Suprapubic skin (tissue), 4 donors: ENCODE results near the gene CTSD. TPM values are rescaled to one million over a fixed set of nuclear protein-coding genes. Genes with fewer than 3 reads are reported as not detected.
"Not testable (repeated sequence)": the region's sequence is repeated elsewhere in the genome, so short reads cannot be mapped to it uniquely, and the experiment has no call there.

Source experiments
- DNase-seq, 2 donors: peaks; one replicate each; pipeline ENCODE4 v3.0.0-alpha.2; 2019; ENCODE audit warnings: low spot score in 2 of 2
- H3K27ac ChIP-seq: fragments of 200-600 bp; sonication (generic); one replicate; pipeline ENCODE4 v1.5.1; 2019
- H3K27me3 ChIP-seq: fragments of 200-600 bp; sonication (generic); one replicate; pipeline ENCODE4 v1.5.1; 2019
- H3K36me3 ChIP-seq: fragments of 200-600 bp; sonication (generic); one replicate; pipeline ENCODE4 v1.5.1; 2019
- H3K4me1 ChIP-seq: fragments of 200-600 bp; sonication (generic); one replicate; pipeline ENCODE4 v1.5.1; 2019
- H3K4me3 ChIP-seq: fragments of 200-600 bp; sonication (generic); one replicate; pipeline ENCODE4 v1.5.1; 2019; ENCODE audit warnings: mild to moderate bottlenecking
- H3K9me3 ChIP-seq: fragments of 200-600 bp; sonication (generic); one replicate; pipeline ENCODE4 v1.5.1; 2019
- EP300 ChIP-seq: sonication (generic); formaldehyde crosslinking; IDR thresholded peaks from one replicate; pipeline ENCODE4 v1.6.1; 2017; ENCODE audit warnings: antibody characterized with exemption
- POLR2A ChIP-seq, 2 donors: fragments of 450-650 bp; IDR thresholded peaks; one replicate each; pipeline ENCODE4 v1.6.1; 2017; ENCODE audit warnings: antibody characterized with exemption in 2 of 2, mild to moderate bottlenecking in 2 of 2, moderate library complexity in 2 of 2
- POLR2AphosphoS5 ChIP-seq, 3 donors: sonication (generic); formaldehyde crosslinking; IDR thresholded peaks; one replicate each; pipeline ENCODE4 v1.6.1; 2017; ENCODE audit warnings: antibody characterized with exemption in 3 of 3
- WGBS: methylation state at CpG from one replicate; pipeline ENCODE4 v1.1.5; 2018; 5-methylcytosine and 5-hydroxymethylcytosine counted together
- total RNA-seq, 4 donors: library from RNA; depleted of rRNA; stranded (reverse); fragments of >200 nt; gene quantifications; one replicate each; pipeline ENCODE4 v1.1.0, GENCODE V29; 2016
- TF ChIP-seq, protein P1 (sequence below), 2 donors: fragments of 200-600 bp in 1 of 2; fragments of 450-650 bp in 1 of 2; sonication (generic) in 1 of 2; IDR thresholded peaks; one replicate each; pipeline ENCODE4 v1.5.1; 2016 to 2019; ENCODE audit warnings: antibody characterized with exemption in 2 of 2, mild to moderate bottlenecking in 1 of 2, moderate library complexity in 1 of 2

Gene CTSD
- 100 to 1,000 TPM; 319 to 596 (median 469) TPM for total RNA-seq

DNA sequence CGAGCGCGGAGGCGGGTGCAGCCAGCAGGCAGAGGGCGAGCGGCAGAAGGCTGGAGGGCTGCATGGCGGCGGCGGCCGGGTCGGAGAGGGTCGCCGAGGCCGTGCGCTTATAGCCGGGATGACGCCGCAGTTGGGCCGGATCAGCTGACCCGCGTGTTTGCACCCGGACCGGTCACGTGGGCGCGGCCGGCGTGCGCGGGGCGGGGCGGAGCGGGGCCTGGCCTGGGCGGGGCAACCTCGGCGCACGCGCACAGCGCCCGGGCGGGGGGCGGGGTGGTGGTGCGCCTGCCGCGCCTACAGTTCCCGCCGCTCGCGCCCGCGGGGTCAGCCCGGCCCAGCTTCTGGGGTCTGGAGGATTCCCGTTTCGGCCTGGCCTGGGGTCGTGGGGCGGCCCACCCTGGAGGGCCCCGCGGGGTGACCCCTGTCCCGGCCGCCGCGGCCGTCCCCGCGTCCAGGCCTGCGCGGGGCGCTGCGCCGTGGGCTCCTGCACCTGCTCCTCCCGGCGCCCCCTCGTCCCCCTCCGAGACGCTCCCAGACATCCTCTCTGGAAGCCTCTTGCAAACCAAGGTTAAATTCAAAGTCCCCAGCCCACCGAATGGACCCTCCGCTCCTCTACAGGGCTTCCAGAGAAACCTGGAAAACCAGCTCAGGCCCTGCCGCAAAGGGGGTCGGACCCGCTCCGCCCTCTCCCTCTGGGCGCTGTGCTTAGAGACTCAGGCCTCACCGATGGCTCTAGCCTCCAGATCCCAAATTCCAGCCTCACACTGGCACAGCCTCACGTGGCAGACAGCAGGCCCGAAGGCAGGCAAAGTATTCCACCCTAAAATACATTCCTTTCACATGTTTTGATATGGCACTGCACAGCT, at the start of gene CTSD:
Gene CTSD, minus strand, starts transcription at position 132 of the 866 bp plus-strand sequence. Its CDS starts 68 bp downstream, at position 64.
- peaks cover 52% of the 10 kb centered on the region for H3K4me1 ChIP-seq
- peaks cover 24% of the 10 kb centered on the region for H3K36me3 ChIP-seq
- H3K9me3 ChIP-seq = no peaks in the 10 kb centered on the region
- no peaks in the 10 kb centered on the region for H3K27me3 ChIP-seq
- peak within 1 kb of the TSS; percentile 74 for H3K4me3 ChIP-seq
- DNase-seq = peak; percentile 91 to 95
- H3K27ac ChIP-seq = peak within 1 kb of the TSS; percentile 88
- TF ChIP-seq POLR2AphosphoS5 (IDR thresholded peaks at IDR 0.05) (peak in 2 of 3 donors; percentile 24 to 44), POLR2A (IDR thresholded peaks at IDR 0.05) (peak in 1 of 2 donors; percentile 39)
- TF ChIP-seq, protein P1, sequence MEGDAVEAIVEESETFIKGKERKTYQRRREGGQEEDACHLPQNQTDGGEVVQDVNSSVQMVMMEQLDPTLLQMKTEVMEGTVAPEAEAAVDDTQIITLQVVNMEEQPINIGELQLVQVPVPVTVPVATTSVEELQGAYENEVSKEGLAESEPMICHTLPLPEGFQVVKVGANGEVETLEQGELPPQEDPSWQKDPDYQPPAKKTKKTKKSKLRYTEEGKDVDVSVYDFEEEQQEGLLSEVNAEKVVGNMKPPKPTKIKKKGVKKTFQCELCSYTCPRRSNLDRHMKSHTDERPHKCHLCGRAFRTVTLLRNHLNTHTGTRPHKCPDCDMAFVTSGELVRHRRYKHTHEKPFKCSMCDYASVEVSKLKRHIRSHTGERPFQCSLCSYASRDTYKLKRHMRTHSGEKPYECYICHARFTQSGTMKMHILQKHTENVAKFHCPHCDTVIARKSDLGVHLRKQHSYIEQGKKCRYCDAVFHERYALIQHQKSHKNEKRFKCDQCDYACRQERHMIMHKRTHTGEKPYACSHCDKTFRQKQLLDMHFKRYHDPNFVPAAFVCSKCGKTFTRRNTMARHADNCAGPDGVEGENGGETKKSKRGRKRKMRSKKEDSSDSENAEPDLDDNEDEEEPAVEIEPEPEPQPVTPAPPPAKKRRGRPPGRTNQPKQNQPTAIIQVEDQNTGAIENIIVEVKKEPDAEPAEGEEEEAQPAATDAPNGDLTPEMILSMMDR (IDR thresholded peaks at IDR 0.05) = no peak
- under 1% methylated on average over 17 of the region's 85 CpGs for WGBS

DNA sequence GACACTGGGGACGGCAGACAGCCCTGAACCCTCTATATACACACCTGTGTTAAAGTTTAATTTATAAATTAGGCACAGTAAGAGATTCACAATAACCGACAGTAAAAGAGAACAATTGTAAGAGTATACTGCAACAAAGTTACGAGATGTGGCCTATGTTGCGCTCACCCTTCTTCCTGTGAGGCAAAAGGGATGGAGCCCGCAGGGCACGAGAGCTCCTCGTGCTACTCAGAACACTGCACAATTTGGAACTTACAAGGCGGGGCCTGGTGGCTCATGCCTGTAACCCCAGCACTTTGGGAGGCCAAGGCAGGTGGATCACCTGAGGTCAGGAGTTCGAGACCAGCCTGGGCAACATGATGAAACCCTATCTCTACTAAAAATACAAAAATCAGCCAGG, 49.6 kb upstream of the CTSD start:
- DNase-seq = peak in 1 of 2 donors; percentile 16
- H3K27me3 ChIP-seq, H3K9me3 ChIP-seq, H3K36me3 ChIP-seq, H3K4me3 ChIP-seq, H3K4me1 ChIP-seq, H3K27ac ChIP-seq: not testable (repeated sequence)
- WGBS = 90% methylated on average over 9 of the region's 9 CpGs

DNA sequence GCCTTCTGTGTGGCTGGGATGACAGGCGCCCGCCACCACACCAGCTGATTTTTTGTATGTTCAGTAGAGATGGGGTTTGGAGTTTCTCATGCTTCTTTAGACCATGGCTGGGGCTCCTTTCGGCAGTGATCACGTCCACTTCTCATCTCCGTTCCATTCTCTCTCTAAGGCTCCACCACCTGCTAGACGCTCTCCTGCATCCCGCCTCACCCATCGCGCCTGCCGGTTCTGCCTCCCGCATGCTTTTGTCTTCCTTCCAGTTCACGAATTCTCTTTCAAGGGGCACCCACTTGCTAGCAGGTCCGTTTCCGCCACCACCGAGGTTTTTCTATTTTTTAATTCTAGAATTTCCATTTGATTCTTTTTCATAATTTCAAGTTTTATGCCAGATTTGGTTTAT, 49.1 kb upstream of the CTSD start:
- 84% methylated on average over 15 of the region's 15 CpGs for WGBS
- H3K27ac ChIP-seq = no peak overlapping the region
- TF ChIP-seq EP300 (no peak), POLR2AphosphoS5 (IDR thresholded peaks at IDR 0.05) (no peak), POLR2A (IDR thresholded peaks at IDR 0.05) (no peak)
- TF ChIP-seq, protein P1 (IDR thresholded peaks at IDR 0.05) = no peak

DNA sequence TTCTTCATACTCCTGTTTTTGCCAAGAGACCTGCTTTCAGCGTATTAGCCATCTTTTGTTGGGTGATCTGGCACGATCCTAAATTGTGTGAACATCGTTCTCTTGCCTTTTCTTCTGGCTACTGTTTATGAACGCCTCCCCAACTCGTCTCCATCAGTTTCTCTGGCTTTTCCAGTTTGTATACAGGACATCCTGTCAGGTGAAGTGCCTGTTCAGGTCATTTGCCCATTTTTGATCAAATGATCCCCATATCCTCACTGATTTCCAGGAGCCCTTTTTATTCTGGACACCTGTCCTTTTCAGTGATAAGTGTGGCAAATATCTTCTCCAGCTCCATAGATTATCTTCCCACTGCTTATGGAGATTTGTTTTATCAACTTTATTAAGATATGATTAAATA, 48.5 kb upstream of the CTSD start:
- H3K4me3 ChIP-seq = no peak overlapping the region
- no peaks in the 10 kb centered on the region for H3K36me3 ChIP-seq
- H3K9me3 ChIP-seq = no peaks in the 10 kb centered on the region
- no peak for TF ChIP-seq POLR2AphosphoS5 (IDR thresholded peaks at IDR 0.05)
- TF ChIP-seq, protein P1 (IDR thresholded peaks at IDR 0.05) = no peak
- no peak for TF ChIP-seq EP300
- no peak for TF ChIP-seq POLR2A (IDR thresholded peaks at IDR 0.05)
- H3K4me1 ChIP-seq = no peaks in the 10 kb centered on the region
- DNase-seq = no peak
- no peak overlapping the region for H3K27ac ChIP-seq
- WGBS = 87% methylated on average over 5 of the region's 5 CpGs
- peaks cover 9% of the 10 kb centered on the region for H3K27me3 ChIP-seq

More for the DNA sequence above, 49.1 kb upstream of the CTSD start:
- DNase-seq = peak in 1 of 2 donors; percentile 48
- no peaks in the 10 kb centered on the region for H3K4me1 ChIP-seq
- H3K9me3 ChIP-seq = no peaks in the 10 kb centered on the region
- peaks cover 9% of the 10 kb centered on the region for H3K27me3 ChIP-seq
- H3K4me3 ChIP-seq = no peak overlapping the region
- H3K36me3 ChIP-seq = no peaks in the 10 kb centered on the region

DNA sequence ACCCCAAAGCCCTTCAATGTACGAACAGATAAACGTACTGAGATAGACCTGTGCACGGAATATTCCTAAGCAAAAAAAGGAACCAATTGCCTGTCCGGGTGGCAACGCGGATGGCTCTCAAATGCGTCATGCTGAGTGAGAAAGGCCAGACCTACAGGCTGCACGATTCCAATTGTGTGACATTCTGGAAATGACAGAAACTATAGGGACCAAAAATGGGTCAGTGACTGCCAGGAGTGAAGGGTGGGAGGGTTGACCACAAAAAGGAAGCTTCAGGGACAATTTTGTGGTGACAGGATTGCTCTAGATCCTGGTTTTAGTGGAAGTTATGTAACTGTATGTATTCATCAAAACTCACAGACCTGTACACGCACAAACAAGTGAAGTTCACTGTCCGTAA, 47.0 kb upstream of the CTSD start:
- no peaks in the 10 kb centered on the region for H3K4me1 ChIP-seq
- no peak overlapping the region for H3K4me3 ChIP-seq
- DNase-seq = no peak
- H3K27ac ChIP-seq = no peak overlapping the region
- peaks cover 14% of the 10 kb centered on the region for H3K27me3 ChIP-seq
- 63% methylated on average over 10 of the region's 10 CpGs for WGBS
- H3K9me3 ChIP-seq = no peaks in the 10 kb centered on the region
- no peaks in the 10 kb centered on the region for H3K36me3 ChIP-seq
- TF ChIP-seq EP300 (no peak), POLR2AphosphoS5 (IDR thresholded peaks at IDR 0.05) (no peak), POLR2A (IDR thresholded peaks at IDR 0.05) (no peak)
- TF ChIP-seq, protein P1 (IDR thresholded peaks at IDR 0.05) = no peak
